Uterus (tissue), 2 donors: ENCODE results near the gene PDZK1IP1.

ENCODE experiments used
- CTCF ChIP-seq, 4 experiments: fragments of 200-600 bp in 2 of 4; fragments of 450-650 bp in 2 of 4; sonication (generic) in 2 of 4; IDR thresholded peaks; one replicate each; pipeline ENCODE4 v1.5.1; 2016 to 2019; ENCODE audit warnings: antibody characterized with exemption in 4 of 4, mild to moderate bottlenecking in 2 of 4, moderate library complexity in 1 of 4
- POLR2A ChIP-seq, 2 donors: fragments of 450-650 bp; IDR thresholded peaks; one replicate each; pipeline ENCODE4 v1.6.1; 2016; ENCODE audit warnings: antibody characterized with exemption in 2 of 2, mild to moderate bottlenecking in 1 of 2, moderate library complexity in 1 of 2

GRCh38 chr1:47214549-47214948 lies 24.7 kb upstream of the PDZK1IP1 start:
- no peak for TF ChIP-seq CTCF (IDR thresholded peaks at IDR 0.05)
- no peak for TF ChIP-seq POLR2A (IDR thresholded peaks at IDR 0.05)
